ENCODE results near the gene AATK.

DNA sequence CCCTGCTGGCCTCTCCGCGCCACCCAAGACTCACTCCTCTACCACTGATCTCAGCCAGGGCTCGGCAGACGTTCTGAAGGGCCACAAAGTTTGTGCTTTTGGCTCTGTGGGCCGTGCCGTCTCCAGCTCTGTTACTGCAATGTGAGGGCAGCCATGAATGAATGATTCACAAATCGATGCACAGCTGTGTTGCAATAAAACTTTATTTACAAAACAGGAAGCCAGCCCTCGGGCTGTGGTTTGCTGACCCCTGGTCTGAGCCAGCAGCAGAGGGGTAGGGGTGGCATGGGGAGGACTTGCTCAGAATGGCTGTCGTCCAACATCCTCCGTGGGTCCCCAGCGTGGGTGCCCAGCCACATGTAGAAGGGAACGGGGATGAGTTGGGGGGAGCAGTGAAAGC, 63.7 kb downstream of the AATK start:
- TF ChIP-seq, protein P1, sequence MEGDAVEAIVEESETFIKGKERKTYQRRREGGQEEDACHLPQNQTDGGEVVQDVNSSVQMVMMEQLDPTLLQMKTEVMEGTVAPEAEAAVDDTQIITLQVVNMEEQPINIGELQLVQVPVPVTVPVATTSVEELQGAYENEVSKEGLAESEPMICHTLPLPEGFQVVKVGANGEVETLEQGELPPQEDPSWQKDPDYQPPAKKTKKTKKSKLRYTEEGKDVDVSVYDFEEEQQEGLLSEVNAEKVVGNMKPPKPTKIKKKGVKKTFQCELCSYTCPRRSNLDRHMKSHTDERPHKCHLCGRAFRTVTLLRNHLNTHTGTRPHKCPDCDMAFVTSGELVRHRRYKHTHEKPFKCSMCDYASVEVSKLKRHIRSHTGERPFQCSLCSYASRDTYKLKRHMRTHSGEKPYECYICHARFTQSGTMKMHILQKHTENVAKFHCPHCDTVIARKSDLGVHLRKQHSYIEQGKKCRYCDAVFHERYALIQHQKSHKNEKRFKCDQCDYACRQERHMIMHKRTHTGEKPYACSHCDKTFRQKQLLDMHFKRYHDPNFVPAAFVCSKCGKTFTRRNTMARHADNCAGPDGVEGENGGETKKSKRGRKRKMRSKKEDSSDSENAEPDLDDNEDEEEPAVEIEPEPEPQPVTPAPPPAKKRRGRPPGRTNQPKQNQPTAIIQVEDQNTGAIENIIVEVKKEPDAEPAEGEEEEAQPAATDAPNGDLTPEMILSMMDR (IDR thresholded peaks at IDR 0.05) = no peak
- no peak for TF ChIP-seq POLR2A (IDR thresholded peaks at IDR 0.05)

All from thyroid gland (tissue), 4 donors.